NCI-H2196 (cell line): ENCODE data around the gene GAN.

Experiments used
- DNase-seq: peaks from one replicate; lab custom pipeline; 2025; ENCODE audit not compliant: unreplicated experiment; lab: John Stamatoyannopoulos, UW

The GAN gene, protein sequence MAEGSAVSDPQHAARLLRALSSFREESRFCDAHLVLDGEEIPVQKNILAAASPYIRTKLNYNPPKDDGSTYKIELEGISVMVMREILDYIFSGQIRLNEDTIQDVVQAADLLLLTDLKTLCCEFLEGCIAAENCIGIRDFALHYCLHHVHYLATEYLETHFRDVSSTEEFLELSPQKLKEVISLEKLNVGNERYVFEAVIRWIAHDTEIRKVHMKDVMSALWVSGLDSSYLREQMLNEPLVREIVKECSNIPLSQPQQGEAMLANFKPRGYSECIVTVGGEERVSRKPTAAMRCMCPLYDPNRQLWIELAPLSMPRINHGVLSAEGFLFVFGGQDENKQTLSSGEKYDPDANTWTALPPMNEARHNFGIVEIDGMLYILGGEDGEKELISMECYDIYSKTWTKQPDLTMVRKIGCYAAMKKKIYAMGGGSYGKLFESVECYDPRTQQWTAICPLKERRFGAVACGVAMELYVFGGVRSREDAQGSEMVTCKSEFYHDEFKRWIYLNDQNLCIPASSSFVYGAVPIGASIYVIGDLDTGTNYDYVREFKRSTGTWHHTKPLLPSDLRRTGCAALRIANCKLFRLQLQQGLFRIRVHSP

DNA sequence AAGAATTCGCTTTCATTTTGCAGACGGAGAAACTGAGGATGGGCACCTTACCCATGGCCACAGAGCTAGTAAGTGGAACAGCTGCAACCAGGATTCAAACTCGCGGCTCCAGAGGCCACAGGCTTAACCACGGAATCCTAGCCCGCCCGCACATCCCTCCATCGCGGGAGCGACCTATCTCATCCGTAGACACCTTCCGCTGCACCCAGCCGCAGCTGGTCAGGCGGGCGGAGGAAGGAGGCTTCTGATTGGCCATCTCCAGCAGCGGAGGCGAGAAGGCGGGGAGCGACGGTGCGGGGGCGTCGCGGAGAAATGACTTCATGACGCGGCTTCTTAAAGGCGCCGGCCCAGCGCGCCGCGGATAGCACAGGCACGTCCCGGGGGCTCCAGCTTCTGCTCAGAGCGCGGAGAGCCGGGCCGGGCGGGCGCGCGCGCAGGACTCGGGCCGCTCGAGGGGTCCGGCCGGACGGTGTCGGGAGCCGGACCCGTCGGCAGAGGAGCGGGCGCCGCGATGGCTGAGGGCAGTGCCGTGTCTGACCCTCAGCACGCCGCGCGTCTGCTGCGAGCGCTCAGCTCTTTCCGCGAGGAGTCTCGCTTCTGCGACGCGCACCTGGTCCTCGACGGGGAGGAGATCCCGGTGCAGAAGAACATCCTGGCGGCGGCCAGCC is at the start of gene GAN:
TSS of gene GAN (plus strand) at position 360 of the 668 bp plus-strand sequence. CDS start at position 512, 152 bp downstream.
- DNase-seq, result peak; percentile 78

DNA sequence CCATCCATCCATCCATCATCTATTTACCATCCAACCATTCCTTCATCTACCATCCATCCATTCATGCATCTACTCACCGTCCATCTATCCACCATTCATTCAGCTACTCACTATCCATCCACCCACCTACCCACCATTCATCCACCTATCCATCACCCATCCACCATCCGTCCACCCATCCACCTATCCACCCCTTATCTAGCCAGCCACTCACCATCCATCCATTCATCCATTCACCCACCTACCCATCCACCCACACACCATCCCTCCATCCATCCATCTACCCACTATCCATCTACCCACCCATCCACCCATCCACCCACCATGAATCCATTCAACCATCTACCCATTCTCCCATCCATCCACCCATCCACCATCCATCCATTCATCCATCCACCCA is 49.7 kb upstream of the GAN start:
- DNase-seq, result no peak

DNA sequence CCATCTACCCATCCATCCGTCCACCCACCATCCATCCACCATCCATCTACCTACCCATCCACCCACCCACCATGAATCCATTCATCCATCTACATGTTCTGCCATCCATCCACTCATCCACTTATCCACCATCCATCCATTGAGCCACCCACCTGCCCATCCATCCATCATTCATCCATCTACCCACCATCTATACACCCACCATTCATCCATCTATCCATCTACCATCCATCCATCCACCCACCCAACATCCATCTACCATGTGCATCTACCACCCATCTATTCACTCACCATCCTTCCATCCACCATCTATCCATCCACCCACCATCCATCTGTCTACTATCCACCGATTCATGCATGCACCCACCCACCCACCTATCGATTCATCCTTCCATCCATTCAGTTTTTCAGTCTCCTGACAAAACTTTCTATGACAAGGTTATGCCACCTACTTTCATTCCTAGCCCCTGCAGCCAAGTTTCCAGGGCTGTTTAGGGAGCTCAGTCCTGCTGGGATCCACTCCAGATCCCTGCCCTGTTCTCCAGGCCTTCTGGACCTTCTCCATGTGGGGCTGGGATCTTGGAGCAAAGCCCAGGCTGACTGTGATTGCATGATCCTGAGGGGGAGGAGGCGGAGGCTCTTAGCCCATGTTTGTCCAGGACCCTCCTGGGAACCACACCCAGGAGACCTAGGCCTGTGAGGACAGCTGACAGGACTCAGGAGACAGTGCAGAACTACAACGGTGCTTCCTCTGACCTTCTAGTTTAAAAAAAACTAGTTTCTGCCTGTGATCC is 48.9 kb upstream of the GAN start:
- DNase-seq, result no peak

DNA sequence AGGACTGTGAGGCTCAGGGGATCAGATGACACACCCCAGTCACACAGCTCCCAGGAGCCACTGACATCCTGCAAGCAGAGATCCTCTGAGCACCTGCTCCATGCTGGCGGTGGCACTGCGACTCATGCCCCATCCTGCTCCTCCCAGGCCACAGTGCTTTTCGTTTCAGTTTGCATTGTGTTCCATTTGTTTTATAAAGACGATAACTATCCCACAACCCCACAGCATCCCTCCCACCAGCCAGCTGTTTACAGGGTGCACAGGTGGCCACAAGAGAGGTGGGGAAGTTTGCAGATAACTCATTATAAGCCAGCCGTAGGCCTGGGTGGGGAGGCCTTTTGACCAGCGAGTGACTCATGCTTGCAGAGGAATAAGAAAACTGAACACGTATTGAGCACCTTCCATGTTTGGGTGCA is 48.1 kb upstream of the GAN start:
- peak; percentile 9 for DNase-seq

DNA sequence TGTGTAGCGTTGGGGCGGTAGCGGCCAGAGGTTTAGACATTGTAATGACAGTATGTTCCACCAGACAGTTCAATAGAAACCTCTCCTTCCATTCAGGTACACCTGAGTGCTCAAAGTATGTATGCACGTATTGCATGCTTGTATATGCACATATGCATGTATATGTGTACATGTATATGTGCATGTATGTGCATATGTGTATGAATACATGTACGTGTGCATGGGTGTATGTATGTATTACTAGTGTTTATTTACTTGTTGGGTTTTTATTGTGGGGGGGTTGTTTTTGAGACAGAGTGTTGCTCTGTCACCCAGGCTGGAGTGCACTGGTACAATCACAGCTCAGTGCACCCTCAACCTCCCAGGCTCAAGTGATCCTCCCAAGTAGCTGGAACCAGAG is 46.3 kb upstream of the GAN start:
- DNase-seq, result no peak

DNA sequence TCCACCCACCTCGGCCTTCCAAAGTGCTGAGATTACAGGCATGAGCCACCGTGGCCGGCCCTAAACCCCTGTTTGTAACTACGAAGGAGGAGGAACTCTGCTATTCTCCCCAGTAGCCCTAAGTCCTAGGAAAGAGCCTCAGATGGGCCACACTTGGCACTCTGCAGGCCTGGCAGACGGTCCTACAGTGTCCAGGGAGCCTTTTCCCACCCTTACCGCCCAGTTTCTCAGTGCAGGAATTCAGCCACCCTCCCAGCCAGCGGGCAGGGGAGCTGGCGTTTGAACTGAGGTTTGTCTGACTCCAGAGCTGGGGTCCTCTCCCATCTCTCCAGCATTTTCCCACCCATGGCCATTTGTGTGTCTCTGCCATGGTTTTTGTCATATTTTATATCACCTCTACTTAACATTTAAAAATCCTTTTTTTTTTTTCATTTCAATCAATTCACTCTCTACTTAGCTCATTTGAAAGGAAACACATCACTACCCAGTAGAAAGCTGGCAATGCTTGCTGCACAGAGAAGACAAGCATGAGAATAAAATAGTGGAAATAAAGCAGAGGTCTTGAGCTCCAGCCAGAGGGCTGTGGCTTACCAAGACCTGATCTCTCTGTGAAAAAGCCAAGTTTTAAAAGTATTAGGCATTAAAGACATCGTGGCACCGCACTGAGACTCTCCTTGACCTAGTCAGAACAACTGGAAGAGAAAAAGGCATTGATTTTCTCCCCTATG is 41.4 kb upstream of the GAN start:
- no peak for DNase-seq

DNA sequence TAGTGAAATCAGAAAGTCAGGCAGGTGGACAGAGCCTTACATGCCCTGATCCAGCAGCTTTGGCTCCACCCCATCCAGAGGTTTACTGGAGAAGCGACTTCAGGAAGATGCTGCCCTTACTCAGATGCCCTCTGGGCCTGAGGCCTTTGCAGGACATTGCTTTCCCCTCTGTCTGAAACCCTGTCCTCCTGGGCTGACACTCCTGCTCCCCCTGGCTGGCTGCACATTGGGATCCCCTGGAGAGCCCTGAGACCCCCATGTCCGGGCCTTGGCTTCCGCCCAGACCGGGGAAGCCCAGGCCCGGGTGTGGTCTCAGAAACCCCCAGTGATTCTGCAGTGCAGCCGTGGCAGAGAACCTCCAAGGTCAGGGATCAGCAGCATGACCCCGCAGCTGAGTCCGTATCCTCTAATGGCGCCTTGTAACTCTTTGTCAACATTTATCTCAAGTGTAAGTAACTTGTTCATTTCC is 39.7 kb upstream of the GAN start:
- DNase-seq, result no peak

DNA sequence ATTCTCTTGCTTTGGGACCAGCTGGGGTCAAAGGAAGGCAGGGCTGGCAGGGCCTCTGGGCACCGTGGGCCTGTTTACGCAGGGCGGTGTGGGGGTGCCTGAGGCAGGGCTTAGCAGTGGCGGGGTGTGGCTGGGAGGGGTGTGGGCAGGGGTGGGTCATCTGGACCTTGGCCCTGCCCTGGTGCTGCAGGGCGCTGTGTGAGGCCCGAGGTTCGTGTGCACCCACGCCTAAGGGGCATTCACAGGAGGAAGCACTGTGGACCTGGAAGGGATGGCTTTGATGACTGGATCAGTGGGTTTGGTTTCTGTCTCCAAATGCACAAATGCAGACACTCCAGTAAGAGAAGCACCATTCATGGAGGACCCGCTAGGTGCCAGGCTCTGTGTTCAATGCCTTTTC is 39.0 kb upstream of the GAN start:
- no peak for DNase-seq

DNA sequence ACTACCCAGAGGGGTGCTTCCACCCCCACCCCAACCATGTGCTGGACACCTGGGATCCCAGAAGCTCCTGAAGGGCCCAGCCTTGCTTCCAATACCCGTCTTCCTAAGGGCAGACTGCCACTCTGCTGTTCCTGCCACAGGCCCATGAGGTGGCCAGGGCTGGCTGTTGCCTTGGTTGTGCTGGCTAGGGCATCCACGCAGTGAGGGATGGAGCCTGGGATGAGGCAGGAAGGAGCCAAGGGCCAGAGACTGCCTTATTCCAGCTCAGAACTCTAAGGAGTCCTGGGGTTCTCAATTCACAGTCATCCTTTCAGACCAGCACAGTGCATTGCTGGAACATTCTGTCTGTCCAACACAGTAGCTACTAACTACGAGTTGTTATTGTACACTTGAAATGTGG is 38.4 kb upstream of the GAN start:
- no peak for DNase-seq

DNA sequence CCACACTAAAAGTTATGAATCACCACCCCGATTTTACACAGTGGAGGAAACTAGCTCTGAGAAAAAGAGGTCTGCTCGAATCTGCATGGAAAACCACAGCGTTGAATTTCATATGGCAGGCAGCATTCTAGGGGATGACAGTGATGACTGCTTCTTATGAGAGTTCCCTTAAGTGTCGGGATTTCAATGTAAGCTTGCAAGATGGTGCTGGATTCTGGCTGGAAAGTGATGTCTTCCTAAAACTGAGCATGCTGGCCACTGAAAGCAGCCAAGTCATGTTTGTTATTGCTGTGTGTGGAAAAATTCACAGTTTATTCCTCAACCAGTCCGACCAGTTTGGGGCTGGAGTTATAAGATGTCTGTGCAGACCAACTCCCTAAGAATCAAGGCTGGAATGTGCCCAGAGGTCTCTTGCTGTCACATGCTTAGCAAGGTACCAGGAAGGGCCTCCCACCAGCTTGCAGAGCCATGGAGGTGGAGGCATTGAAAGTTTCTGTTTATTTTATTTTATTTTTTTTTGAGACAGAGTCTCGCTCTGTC is 37.2 kb upstream of the GAN start:
- no peak for DNase-seq

DNA sequence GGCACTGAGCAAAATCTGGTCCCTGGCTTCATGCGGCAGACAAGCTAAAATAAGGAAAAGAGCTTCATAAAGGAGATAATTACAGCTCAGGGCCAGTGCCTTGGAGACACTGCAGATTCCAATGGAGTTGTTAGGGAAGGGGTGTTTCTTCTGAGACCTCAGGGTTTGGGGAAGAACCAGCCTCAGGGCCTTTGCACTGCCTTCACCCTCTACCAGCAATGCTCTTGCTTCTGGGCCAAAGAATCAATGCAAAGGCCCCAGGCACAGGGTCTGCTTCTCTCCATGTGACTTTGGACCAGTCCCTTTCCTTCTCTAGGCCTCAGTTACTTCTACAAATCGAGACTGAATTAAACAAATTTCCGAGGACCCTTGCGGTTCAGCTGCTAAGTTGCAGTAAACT is 36.2 kb upstream of the GAN start:
- no peak for DNase-seq

DNA sequence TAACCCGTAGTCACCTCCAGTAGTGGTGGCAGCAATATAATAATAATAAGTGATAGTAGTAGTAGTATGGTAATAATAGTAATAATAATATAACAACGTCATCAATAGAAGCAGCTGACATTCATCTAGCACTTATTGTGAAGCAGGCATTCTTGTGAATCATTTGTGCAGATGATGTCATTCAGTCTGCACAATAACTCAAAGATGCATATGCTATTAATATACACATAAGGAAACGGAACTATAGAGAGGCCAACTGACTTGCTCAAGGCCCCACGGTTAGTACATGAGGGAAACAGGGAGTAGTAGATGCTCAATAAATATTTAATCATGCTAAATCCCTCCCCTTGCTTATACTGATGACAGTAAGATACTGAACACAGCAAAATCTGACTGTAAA is 35.4 kb upstream of the GAN start:
- DNase-seq, result no peak

DNA sequence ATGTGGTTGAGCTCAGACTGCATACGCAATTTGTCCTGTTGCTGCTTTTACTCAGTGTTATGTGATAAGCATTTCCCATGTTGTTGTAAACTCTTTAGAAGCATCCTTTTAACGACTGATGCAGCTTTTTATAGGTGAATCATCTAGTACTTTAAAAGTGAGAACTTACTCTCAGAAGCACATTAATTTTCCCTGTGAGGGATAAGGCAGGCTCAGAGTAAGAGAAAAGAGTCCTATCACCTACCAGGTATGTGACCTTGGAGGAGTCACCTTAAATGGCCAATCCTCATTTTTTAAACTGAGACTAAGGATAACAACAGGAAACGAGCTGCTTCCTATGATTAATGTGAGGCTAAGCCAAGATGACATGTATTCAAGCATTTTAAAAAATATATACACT is 34.4 kb upstream of the GAN start:
- no peak for DNase-seq

DNA sequence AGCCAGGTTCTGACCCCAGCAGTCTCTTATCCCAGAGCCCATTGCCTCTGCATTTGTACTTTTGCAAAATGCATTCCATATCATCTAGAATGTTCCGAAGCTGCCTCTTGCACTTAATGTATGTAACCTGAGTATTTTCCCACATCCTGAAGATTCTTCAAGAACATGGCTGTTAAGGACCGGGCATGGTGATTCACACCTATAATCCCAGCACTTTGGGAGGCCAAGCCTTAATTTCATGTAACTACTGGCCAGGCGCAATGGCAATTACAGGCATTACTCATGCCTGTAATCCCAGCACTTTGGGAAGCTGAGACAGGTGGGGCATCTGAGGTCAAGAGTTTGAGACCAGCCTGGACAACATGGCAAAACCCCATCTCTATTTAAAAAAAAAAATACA is 31.7 kb upstream of the GAN start:
- DNase-seq, result no peak

DNA sequence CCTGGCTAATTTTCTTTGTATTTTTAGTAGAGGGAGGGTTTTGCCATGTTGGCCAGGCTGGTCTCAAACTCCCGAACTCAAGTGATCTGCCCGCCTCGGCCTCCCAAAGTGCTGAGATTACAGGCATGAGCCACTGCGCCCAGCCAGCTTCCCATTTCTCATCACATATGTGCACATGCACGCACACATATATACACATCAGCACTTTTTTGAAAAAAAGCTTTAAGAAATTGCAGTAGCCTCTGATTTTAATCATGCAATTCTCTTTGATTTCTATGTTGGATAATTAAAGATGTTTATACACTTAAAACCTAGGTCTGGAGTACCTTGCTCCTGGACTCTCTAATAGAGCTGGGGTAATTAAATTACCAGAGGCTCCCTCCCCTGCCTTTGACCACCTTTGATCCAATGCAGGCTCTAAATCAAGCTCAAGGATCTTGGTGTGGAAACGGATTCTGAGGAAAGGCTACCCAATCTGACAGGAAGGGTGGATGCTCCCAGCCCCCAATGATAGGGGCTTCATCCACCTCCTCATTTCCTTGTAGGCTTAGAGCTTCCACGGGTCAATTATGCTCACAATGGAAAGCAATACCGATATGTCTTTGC is 29.7 kb upstream of the GAN start:
- DNase-seq, result no peak

DNA sequence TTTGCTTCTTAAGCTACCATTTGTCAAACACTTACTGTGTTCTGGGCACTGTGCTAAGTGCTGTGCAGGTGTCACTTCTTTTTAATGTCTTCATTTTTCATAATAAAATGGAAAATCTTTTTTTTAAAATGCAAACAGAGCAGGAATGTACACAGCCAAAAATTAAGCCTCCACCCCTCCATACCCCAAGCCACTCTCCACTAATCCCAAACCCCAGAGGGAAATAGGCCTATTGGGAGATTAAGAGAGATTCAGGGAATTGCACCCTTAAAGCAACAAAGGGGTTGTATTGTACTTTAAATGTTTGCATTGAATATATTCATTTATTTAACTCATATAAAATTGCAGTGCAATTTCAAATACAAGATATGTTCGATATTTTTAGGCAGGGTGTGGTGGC is 28.6 kb upstream of the GAN start:
- no peak for DNase-seq

DNA sequence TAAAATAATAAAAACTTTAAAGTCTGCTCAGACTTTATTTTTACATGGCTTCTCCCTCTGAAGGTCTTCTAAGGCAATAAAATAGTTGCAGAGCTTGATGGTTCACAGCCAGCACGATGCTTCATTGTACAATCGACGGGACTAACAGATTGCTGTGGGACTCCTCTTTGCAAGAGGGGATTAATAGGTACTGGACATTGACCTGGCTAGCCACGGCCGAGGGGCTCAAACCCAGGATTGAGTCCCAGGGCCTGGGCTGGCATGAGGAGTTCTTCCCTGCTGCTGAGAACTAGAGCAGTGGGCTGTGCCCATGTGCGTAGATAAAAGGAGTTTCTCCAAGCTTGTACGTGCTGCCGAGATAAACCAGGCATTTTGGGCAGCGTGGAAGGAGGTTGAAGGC is 23.6 kb upstream of the GAN start:
- DNase-seq, result no peak

DNA sequence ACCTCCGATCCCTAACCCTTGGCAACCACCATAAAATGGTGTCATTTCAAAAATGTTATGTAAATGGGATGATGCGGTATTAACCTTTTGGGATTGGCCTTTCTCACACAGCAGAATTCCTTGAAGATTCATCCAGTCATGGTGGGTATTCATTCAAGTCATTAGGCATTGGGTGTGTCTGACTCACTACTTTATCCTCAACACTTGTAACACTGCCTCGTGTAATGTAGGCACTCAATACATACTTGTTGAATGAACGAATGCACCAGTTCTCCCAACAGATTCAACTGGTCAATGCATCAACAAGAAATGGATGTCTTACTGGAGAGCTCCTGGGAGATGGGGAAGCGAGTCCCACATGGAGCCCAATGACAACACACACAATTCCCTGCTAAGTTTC is 21.8 kb upstream of the GAN start:
- no peak for DNase-seq

DNA sequence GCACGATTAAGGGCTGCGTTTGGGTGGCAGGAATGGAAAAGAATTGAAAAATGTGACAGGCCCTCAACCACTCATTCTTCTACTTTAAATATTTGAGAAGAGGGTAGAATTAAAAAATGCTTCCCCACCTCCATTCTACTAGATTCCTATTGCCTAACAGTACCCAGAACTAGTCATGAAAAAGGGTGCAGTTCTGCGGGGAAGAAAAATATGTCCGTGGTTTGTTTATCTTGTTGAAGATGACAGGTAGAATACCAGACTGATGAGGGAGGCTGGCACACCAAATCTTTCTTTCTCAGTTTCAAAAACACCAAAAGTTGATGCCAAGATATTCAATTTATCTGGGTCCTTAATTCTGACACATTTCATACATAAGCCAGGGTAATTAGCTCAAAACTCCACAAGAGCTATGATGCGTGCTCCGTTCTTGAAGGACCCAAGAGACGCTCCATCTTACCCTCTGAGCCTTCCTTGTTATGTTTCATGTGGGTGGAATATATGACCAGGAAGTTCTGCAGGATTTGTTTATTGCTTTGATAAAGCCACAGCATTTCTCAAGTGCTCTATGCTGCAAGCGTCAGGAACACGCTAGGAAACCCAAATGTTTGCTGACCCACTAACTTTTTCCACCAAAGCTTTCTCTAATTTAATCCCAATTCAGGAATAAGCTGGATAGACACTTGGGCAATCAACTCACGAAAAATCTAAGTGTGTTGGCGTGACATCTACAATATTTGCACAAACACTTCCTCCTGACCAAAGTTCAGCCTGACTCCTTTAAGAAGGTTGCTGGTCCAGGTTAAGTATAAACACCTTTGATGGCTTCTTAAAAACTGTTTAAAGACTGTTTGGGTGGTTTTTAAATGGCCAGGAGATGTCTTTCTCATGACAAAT is 20.6 kb upstream of the GAN start:
- DNase-seq, result no peak
